Measurements from ENCODE around the gene CLCN1.

DNA sequence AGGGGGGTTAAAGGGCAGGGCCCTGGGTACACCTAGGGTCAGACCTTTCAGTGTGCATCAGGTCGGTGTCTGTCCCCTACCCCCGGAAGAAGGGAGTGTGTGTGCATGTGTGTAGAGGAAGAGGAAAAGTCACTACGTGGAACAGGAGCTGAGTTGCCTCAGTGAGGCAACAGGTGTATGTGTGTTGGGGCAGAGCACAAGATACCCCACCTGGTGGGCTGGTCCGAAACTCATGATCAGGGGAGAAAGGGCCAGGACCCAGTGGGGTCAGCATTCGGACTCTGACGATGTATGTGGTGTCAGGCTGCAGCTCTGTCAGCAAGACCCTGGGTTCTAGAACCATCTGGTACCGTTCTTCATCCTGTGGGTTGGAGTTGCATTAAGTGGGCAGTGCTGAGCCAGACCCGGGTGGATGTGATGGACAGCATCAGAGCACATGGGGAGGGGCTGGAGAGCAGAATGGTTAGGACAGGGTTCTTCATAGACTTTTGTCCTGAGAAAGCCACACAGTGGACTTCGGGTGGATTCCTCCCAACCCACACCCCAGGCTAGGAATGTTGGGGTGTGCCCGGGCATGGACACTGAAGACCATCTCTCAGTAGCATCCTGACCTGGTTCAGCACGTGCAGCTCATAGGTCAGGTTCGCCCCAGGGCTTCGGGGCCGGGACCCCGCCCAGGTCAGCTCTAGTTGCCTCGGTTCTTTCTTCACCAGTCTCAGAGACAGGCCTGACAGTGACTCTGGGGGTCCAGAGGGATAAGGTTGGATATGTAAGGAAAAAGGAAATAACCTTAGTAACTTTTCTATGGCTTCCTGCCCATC, 82.0 kb downstream of the CLCN1 start:
- TF ChIP-seq, protein P1, sequence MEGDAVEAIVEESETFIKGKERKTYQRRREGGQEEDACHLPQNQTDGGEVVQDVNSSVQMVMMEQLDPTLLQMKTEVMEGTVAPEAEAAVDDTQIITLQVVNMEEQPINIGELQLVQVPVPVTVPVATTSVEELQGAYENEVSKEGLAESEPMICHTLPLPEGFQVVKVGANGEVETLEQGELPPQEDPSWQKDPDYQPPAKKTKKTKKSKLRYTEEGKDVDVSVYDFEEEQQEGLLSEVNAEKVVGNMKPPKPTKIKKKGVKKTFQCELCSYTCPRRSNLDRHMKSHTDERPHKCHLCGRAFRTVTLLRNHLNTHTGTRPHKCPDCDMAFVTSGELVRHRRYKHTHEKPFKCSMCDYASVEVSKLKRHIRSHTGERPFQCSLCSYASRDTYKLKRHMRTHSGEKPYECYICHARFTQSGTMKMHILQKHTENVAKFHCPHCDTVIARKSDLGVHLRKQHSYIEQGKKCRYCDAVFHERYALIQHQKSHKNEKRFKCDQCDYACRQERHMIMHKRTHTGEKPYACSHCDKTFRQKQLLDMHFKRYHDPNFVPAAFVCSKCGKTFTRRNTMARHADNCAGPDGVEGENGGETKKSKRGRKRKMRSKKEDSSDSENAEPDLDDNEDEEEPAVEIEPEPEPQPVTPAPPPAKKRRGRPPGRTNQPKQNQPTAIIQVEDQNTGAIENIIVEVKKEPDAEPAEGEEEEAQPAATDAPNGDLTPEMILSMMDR (IDR thresholded peaks at IDR 0.05), result no peak
- no peak for TF ChIP-seq POLR2A (IDR thresholded peaks at IDR 0.05)
